Stimulated activated naive CD8-positive, alpha-beta T cell treated with anti-CD3 and anti-CD28 coated beads, Interleukin-15, amount 100 ng/mL, for 72 hours (primary cell): ENCODE data around the gene TBCD.

Experiments used
- ATAC-seq: fragments of 150-1000 bp; cut with Tn5 transposase; 2 replicates; pipeline ENCODE4 v1.10.0; 2021; ENCODE audit warnings: mild to moderate bottlenecking, moderate library complexity
- DNase-seq, 2 donors: peaks; one replicate each; pipeline ENCODE4 v3.0.0; 2021 to 2022
- H3K27ac Mint-ChIP-seq, 2 donors: one replicate each; pipeline ENCODE4 v1.8.0; 2022; ENCODE audit warnings: mild to moderate bottlenecking in 2 of 2, mixed read lengths in 2 of 2, moderate library complexity in 2 of 2
- H3K27me3 Mint-ChIP-seq: one replicate; pipeline ENCODE4 v1.8.0; 2022; ENCODE audit warnings: mixed read lengths
- H3K4me1 Mint-ChIP-seq: one replicate; pipeline ENCODE4 v1.8.0; 2022; ENCODE audit warnings: mild to moderate bottlenecking, mixed read lengths
- H3K4me3 Mint-ChIP-seq, 2 donors: one replicate each; pipeline ENCODE4 v1.8.0; 2022; ENCODE audit warnings: mild to moderate bottlenecking in 2 of 2, mixed read lengths in 2 of 2, moderate library complexity in 1 of 2
- H3K9me3 Mint-ChIP-seq, 2 donors: one replicate each; pipeline ENCODE4 v1.8.0; 2022; ENCODE audit warnings: mixed read lengths in 2 of 2

The TBCD gene

DNA sequence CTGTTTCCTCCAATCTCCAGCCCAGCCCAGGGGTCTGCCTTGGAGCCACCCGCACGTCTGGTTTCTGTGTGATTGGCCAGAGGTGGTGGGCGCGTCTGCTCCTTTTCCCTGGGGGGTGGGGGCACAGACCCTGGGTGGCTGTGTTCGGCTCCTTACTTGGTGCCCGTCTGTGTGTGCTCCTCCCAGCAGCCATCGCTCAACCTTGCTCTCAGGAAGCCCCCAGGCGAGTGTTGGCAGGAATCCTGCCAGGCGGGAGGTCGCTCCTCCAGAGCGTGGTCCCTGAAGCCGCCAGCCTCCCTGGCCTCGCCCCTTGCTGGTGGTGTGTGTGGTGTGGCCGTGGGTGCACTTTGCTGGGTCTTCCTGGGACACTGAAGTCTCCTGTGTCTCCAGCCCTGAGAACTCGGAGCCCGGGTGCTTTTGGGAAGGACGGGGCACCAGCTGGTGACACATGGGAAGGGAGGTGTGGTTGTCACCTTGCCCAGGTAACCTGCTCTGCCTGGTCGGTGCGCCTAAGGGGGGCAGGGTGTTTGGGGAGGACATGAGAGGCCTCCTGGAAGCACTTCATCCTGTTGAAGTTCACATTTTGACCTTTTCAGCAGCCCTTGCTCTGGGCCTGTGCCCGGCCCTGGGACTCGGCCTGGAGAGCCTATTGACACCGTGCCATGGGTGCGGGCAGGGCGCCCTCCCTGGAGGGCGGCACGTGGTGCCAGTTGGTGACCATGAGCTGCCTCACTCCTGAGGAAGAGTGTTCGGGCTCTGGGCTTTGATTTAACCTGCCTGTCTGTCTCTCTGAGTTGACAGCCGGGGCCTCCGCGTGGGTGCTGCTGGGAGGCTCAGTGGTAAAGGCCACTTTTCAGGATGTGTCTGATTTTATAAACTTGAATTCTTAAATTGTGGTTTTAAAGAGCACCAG is 137.0 kb downstream of the TBCD start:
- H3K4me3 Mint-ChIP-seq = no peak overlapping the region
- H3K4me1 Mint-ChIP-seq = peaks cover 42% of the 10 kb centered on the region
- no peak for ATAC-seq

GRCh38 chr17:82889496-82890338 is 137.9 kb downstream of the TBCD start:
- H3K9me3 Mint-ChIP-seq = no peaks in the 10 kb centered on the region
- peaks cover 38% of the 10 kb centered on the region for H3K4me1 Mint-ChIP-seq
- H3K27me3 Mint-ChIP-seq = no peaks in the 10 kb centered on the region
- DNase-seq (no peak), ATAC-seq (no peak)
- no peak overlapping the region for H3K27ac Mint-ChIP-seq
- H3K4me3 Mint-ChIP-seq = no peak overlapping the region

More for the DNA sequence above, 137.0 kb downstream of the TBCD start:
- no peak for DNase-seq
- Mint-ChIP-seq H3K9me3 (no peaks in the 10 kb centered on the region), H3K27me3 (no peaks in the 10 kb centered on the region), H3K27ac (peak overlapping the region in 1 of 2 donors; percentile 83)

GRCh38 chr17:82890339-82890730 is 138.5 kb downstream of the TBCD start:
- Mint-ChIP-seq H3K4me1 (peaks cover 34% of the 10 kb centered on the region), H3K27ac (peak overlapping the region in 1 of 2 donors; percentile 55), H3K4me3 (no peak overlapping the region), H3K27me3 (no peaks in the 10 kb centered on the region), H3K9me3 (no peaks in the 10 kb centered on the region)
- DNase-seq = no peak
- no peak for ATAC-seq

- H3K4me3 Mint-ChIP-seq = no peak overlapping the region
- H3K27me3 Mint-ChIP-seq = no peaks in the 10 kb centered on the region
- DNase-seq (no peak), ATAC-seq (no peak)
- peak overlapping the region in 1 of 2 donors; percentile 60 for H3K27ac Mint-ChIP-seq
- peaks cover 30% of the 10 kb centered on the region for H3K4me1 Mint-ChIP-seq
- H3K9me3 Mint-ChIP-seq = no peaks in the 10 kb centered on the region
Measured at GRCh38 chr17:82890926-82891678, 139.2 kb downstream of the TBCD start.

GRCh38 chr17:82891911-82892310 is 140.0 kb downstream of the TBCD start:
- Mint-ChIP-seq H3K4me1 (peaks cover 28% of the 10 kb centered on the region), H3K27ac (no peak overlapping the region)

DNA sequence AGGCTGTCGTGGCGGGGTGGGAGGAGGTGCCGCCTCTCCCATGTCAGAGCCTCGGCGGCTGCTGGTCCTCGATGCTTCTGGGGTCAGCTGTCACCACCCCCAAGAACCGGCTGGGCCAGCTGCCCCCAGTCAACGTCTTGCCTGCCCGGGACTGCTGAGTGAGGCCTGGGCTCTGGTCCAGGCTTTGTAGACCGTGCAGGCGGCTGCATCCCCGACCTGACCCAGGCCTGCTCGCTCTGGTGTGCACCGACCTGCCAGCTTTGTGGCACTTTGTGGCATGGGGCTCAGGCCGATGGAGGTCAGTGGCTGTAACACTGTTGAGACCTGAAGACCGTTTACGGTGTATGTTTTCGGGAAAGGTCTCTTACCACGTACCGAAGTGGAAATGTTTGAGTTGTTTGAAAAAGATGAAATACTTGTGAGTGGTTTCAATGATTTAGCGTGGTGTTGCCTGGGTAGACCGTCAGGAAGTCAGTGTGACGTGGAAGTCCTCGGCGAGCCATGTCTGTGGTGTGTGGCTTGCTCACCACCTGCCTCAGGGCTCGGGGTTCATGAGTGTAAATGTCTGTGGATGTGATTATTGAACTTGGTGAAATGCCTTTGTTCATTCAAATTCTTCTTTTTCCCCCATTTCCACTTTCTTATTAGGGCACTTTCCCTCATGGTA is 141.2 kb downstream of the TBCD start:
- Mint-ChIP-seq H3K27me3 (no peaks in the 10 kb centered on the region), H3K9me3 (no peaks in the 10 kb centered on the region), H3K27ac (peak overlapping the region; percentile 69 to 75), H3K4me3 (peak overlapping the region; percentile 8 to 57), H3K4me1 (peaks cover 28% of the 10 kb centered on the region)
- DNase-seq = peak in 1 of 2 donors; percentile 68
- peak; percentile 97 for ATAC-seq

More at GRCh38 chr17:82891911-82892310, 140.0 kb downstream of the TBCD start:
- no peak overlapping the region for H3K4me3 Mint-ChIP-seq
- ATAC-seq = no peak
- DNase-seq = no peak
- no peaks in the 10 kb centered on the region for H3K9me3 Mint-ChIP-seq
- no peaks in the 10 kb centered on the region for H3K27me3 Mint-ChIP-seq

DNA sequence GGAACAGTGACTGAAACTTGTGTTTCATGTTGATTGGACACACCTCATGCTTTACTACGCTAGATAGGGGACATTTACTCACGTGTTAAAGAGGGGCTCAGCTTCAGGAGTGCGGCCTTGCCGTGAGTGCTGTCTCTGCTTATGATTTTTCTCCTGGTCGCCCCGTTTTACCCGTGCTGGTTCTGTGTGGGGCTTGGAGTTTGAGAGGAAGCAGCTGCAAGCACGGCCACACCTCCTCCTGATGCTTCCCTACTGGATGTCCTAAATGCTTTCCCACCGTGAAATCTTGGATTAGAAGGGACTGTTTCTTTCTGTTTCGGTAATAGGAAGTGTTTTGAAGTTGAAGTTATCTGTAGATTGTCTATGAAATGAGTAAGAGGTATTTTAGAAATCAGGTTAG is 141.9 kb downstream of the TBCD start:
- Mint-ChIP-seq H3K9me3 (no peaks in the 10 kb centered on the region), H3K4me3 (peak overlapping the region in 1 of 2 donors; percentile 57), H3K27me3 (no peaks in the 10 kb centered on the region), H3K4me1 (peaks cover 29% of the 10 kb centered on the region), H3K27ac (peak overlapping the region; percentile 69 to 74)
- DNase-seq (no peak), ATAC-seq (no peak)

GRCh38 chr17:82894389-82894788 is 142.5 kb downstream of the TBCD start:
- Mint-ChIP-seq H3K27me3 (no peaks in the 10 kb centered on the region), H3K27ac (no peak overlapping the region), H3K9me3 (no peaks in the 10 kb centered on the region), H3K4me3 (peak overlapping the region in 1 of 2 donors; percentile 57), H3K4me1 (peaks cover 33% of the 10 kb centered on the region)
- DNase-seq = no peak
- no peak for ATAC-seq

DNA sequence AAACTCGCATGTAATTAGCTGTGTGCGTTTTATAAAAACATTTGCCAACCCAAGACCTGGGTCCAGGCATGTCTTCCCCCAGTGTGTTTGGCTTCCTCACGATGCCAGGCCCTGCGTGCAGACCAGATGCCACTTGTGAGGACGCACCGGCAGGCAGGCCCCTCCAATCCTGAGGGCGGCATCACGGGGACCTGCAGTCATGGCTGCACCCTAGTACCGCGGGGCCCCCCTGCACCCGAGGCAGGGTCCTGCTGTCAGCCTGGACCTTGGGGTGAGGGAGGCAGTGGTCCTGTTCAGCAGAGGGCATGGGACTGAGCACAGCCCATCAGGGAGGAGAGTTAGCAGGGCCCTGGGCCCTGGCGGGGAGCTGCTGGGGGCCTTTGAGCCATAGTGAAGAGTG is 143.2 kb downstream of the TBCD start:
- Mint-ChIP-seq H3K27ac (no peak overlapping the region), H3K4me3 (no peak overlapping the region), H3K9me3 (no peaks in the 10 kb centered on the region), H3K27me3 (no peaks in the 10 kb centered on the region), H3K4me1 (peaks cover 36% of the 10 kb centered on the region)
- no peak for ATAC-seq
- DNase-seq = no peak

DNA sequence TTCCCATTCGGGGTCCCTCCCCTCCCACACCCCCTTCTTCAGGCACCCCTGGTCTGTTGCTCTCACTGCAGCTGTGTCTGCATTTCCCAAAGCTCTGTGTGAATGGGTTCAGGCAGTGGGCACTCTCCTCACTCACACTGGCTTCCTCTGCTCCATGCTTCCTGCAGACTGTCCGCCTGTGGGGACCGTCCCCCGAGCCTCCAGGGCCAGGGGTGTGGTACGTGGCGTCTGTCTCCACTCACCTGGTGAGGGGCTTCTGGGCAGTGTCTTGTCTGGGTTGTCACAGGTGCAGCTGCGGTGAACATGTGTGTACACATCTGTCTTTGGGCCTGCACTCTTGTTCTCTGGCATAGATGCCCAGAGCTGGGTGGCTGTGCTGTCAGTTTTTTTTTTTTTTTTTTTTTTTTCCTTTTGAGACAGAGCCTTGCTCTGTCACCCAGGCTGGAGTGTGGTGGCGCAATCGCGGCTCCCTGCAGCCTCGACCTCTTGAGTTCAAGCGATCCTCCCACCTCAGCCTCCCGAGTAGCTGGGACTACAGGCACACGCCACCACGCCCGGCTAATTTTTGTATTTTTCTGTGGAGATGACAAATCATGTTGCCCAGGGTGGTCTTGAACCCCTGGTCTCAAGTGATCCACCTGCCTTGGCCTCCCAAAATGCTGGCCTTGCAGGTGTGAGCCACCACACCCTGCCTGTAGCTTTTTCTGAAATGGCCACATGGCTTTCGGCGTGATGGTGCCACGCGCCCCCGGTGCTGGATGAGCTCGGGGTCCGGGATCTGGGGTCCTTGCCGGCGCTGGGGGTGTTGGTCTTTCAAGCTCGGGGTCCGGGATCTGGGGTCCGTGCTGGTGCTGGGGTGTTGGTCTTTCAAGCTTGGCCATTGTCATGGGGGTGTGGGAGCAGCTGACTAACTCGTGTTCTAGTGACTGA is 144.5 kb downstream of the TBCD start:
- Mint-ChIP-seq H3K9me3 (no peaks in the 10 kb centered on the region), H3K27ac (peak overlapping the region in 1 of 2 donors; percentile 54), H3K4me3 (no peak overlapping the region), H3K27me3 (no peaks in the 10 kb centered on the region), H3K4me1 (peaks cover 40% of the 10 kb centered on the region)
- ATAC-seq (no peak), DNase-seq (no peak)

- no peak overlapping the region for H3K4me3 Mint-ChIP-seq
- H3K27ac Mint-ChIP-seq = no peak overlapping the region
- peaks cover 34% of the 10 kb centered on the region for H3K4me1 Mint-ChIP-seq
- no peaks in the 10 kb centered on the region for H3K27me3 Mint-ChIP-seq
- ATAC-seq = no peak
- DNase-seq = no peak
- H3K9me3 Mint-ChIP-seq = no peaks in the 10 kb centered on the region
Measured at GRCh38 chr17:82897514-82898249, 145.8 kb downstream of the TBCD start.

GRCh38 chr17:82898976-82899514 is 147.2 kb downstream of the TBCD start:
- no peaks in the 10 kb centered on the region for H3K27me3 Mint-ChIP-seq
- ATAC-seq (no peak), DNase-seq (no peak)
- H3K4me3 Mint-ChIP-seq = no peak overlapping the region
- H3K9me3 Mint-ChIP-seq = no peaks in the 10 kb centered on the region
- H3K4me1 Mint-ChIP-seq = peaks cover 20% of the 10 kb centered on the region
- no peak overlapping the region for H3K27ac Mint-ChIP-seq

DNA sequence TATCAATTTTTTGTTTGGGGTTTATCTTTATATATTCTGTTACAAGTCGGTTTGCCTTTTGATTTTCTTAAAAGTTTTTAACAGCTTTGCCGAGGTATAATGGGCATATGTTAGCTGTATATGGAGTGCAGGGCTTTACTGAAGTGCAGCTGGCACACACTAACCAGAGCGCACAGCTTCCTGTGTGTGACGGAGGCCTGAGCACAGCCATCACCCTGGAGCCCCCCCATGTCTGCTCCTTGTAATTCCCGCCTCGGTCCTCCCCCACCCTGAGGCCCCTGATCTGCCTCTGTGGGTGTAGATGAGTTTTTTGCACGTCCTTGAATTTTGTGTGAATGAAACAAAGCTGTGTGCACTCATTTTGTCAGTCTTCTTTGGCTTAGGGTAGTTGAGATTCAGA is 148.1 kb downstream of the TBCD start:
- peak overlapping the region in 1 of 2 donors; percentile 7 for H3K27ac Mint-ChIP-seq

More for the DNA sequence above, 148.1 kb downstream of the TBCD start:
- no peak overlapping the region for H3K4me3 Mint-ChIP-seq
- no peaks in the 10 kb centered on the region for H3K27me3 Mint-ChIP-seq
- DNase-seq (no peak), ATAC-seq (no peak)
- peaks cover 18% of the 10 kb centered on the region for H3K4me1 Mint-ChIP-seq
- no peaks in the 10 kb centered on the region for H3K9me3 Mint-ChIP-seq
